Measurements from ENCODE around the gene SMIM41. TPM values are rescaled to one million over a fixed set of nuclear protein-coding genes. Genes with fewer than 3 reads are reported as not detected.

The SMIM41 gene
- total and polyA plus RNA-seq, 12 donors: 0.10 to 2.1 (median 0.68) TPM; not detected in 8

DNA sequence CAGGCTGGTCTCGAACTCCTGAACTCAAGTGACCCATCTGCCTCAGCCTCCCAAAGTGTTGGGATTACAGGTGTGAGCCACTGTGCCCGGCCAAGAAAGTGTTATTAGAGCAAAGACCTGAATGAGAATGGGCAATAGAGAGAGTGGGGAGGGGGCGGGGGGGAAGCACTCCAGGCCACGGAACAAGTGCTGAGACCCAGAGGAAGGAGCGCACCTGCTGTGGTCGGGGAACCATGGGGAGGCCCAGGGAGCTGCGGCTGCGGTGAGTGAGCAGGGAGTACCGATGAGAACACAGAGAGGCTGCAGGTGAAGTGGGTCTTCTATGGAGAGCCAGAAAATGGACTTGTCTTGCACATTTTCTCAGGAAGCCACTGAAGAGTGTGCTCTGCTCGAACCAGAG is 10.8 kb downstream of the SMIM41 start:
- WGBS, 4 donors: 60 to 70% (median 64%) methylated on average over 10 of the region's 10 CpGs
- peaks cover 4% of the 10 kb centered on the region for H3K27me3 ChIP-seq
- TF ChIP-seq CTCF (IDR thresholded peaks at IDR 0.05) (no peak), POLR2A (IDR thresholded peaks at IDR 0.05) (no peak)

DNA sequence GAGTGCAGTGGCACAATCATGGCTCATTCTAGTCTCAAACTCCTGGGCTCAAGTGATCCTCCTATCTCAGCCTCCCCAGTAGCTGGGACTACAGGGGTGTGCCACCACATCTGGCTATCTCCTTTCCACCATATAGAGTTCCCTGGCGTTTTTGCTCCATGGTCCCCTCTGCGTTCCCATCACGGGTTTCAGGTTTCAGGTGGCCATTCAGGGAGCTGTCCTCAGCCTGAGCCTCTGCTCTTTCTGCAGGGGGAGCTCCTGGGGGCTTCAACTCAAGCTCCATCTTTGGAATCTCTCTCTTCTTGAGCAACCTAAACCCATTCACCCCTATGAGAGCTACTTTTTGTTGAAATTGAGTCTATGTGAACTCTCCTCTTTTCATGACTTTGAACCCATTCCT is 11.6 kb downstream of the SMIM41 start:
- Histone ChIP-seq H3K4me3 (no peak overlapping the region), H3K9me3 (replicated peaks in 1 of 3) (no peaks in the 10 kb centered on the region), H3K27ac (no peak overlapping the region), H3K27me3 (peaks cover 4% of the 10 kb centered on the region), H3K4me1 (replicated peaks in 1 of 2) (no peaks in the 10 kb centered on the region), H3K36me3 (replicated peaks in 1 of 2) (no peaks in the 10 kb centered on the region)
- TF ChIP-seq POLR2A (IDR thresholded peaks at IDR 0.05) (no peak), CTCF (IDR thresholded peaks at IDR 0.05) (no peak)
- intact Hi-C loops (cut with DNase I): no loop called here
- WGBS, 4 donors: 6 to 24% (median 12%) methylated on average over 3 of the region's 3 CpGs
- DNase-seq: no peak

More for the DNA sequence above, 10.8 kb downstream of the SMIM41 start:
- DNase-seq: no peak
- H3K36me3 ChIP-seq (replicated peaks in 1 of 2): no peaks in the 10 kb centered on the region
- no peaks in the 10 kb centered on the region for H3K9me3 ChIP-seq (replicated peaks in 1 of 3)
- no peak overlapping the region for H3K4me3 ChIP-seq
- intact Hi-C loops (cut with DNase I): no loop called here
- H3K4me1 ChIP-seq (replicated peaks in 1 of 2): no peaks in the 10 kb centered on the region
- H3K27ac ChIP-seq: no peak overlapping the region

DNA sequence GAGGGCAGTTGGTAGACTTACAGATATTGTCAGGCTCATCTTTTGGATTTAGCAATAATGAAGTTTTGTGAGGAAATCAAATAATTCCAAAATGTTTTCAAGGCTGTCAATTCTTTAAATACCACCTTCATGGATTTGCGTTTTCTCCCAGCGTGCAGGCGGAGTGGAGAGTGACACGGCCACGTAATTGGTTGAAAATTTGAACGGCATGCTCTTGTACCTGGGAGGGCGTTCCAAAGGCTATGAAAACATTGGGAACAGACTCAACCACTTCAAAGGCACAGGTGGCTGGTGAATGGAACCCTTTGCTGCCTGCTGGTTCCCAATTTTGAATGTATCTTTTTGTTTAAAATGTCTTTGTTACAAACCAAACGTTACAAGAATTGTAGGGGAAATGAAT is 12.4 kb downstream of the SMIM41 start:
- Histone ChIP-seq H3K27me3 (peaks cover 4% of the 10 kb centered on the region), H3K9me3 (replicated peaks in 1 of 3) (no peaks in the 10 kb centered on the region), H3K36me3 (replicated peaks in 1 of 2) (no peaks in the 10 kb centered on the region), H3K4me1 (replicated peaks in 1 of 2) (no peaks in the 10 kb centered on the region), H3K27ac (no peak overlapping the region), H3K4me3 (no peak overlapping the region)
- intact Hi-C loops (cut with DNase I): no loop called here
- WGBS, 4 donors: 66 to 75% (median 71%) methylated on average over 8 of the region's 8 CpGs
- TF ChIP-seq POLR2A (IDR thresholded peaks at IDR 0.05) (no peak), CTCF (IDR thresholded peaks at IDR 0.05) (no peak)
- DNase-seq: no peak

DNA sequence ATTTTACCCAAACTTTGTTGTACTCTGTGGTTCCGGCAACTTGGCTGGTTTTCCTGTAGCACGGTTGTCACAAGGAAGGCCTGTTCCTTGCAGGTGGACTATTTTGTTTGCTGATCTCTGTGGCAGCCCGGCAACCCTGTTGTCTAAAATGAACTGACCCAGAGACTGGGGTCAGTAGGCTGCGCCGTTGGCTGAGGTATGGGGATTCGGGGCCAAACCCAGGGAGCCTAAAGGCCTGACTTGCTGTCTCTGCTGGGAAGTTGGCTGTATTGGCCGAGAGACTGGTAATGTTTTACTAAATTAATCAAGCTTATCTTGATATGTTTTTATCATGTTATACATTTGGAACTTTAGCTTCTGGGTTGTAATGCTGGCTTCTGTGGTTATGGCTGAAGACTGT is 13.8 kb downstream of the SMIM41 start:
- Histone ChIP-seq H3K27me3 (peaks cover 4% of the 10 kb centered on the region), H3K4me3 (no peak overlapping the region), H3K27ac (no peak overlapping the region), H3K9me3 (replicated peaks in 1 of 3) (no peaks in the 10 kb centered on the region), H3K4me1 (replicated peaks in 1 of 2) (no peaks in the 10 kb centered on the region), H3K36me3 (replicated peaks in 1 of 2) (no peaks in the 10 kb centered on the region)
- WGBS, 4 donors: 81 to 87% (median 81%) methylated on average over 6 to 7 of the region's 7 CpGs
- TF ChIP-seq POLR2A (IDR thresholded peaks at IDR 0.05): no peak
- TF ChIP-seq CTCF (IDR thresholded peaks at IDR 0.05): no peak
- intact Hi-C loops (cut with DNase I): no loop called here
- no peak for DNase-seq
